K562 (cell line): ENCODE results near the gene SYT3. TPM values are rescaled to one million over a fixed set of nuclear protein-coding genes. Genes with fewer than 3 reads are reported as not detected.

Experiments used
- ATAC-seq: fragments of 200-7000 bp; cut with Tn5 transposase; 3 replicates; pipeline ENCODE4 v1.9.1; 2020; ENCODE audit warnings: moderate library complexity
- BruUV-seq: library from RNA; stranded (reverse); fragments of 400-500 nt; replicated peaks from 2 replicates; lab custom pipeline; 2021; lab: Mats Ljungman, UMichigan
- CTCF ChIA-PET: fragments of 300-600 bp; formaldehyde crosslinking; extraction: SDS; loops from one replicate; lab custom pipeline; 2021; ENCODE audit warnings: low intra/inter-chr PET ratio; lab: Yijun Ruan, JAX
- POLR2A ChIA-PET: fragments of 300-600, 350-650 bp; sonication (Branson Sonifier 250); formaldehyde crosslinking; extraction: SDS; loops from one replicate; lab custom pipeline; 2021; ENCODE audit warnings: antibody characterized with exemption, inconsistent platforms; lab: Yijun Ruan, JAX
- DNase-seq, 4 experiments: peaks; one replicate each; pipeline versions ENCODE4 v3.0.0 to v3.0.0-alpha.2; 2011 to 2018; ENCODE audit warnings: low spot score in 3 of 4, mixed read lengths in 3 of 4; ENCODE audit errors: extremely low read depth in 1 of 4
- FAIRE-seq: peaks from 2 replicates; lab custom pipeline; 2011; peaks lifted over from hg19 to GRCh38; lab: Jason Lieb, UNC
- H2AFZ ChIP-seq: 2 replicates; pipeline ENCODE4 v1.6.0; 2011; ENCODE audit warnings: low read depth, low read length, control low read depth, inconsistent platforms
- H3K27ac ChIP-seq: fragments of 200-600 bp; 3 replicates; pipeline ENCODE4 v1.8.0; 2011; ENCODE audit warnings: low read depth, mild to moderate bottlenecking, control low read depth, inconsistent platforms, low read length, moderate library complexity, mixed read lengths; ENCODE audit errors: extremely low read depth
- H3K27me3 ChIP-seq, 2 experiments: fragments of 300-600 bp in 1 of 2; 2 replicates in 1 of 2; 3 replicates in 1 of 2; pipeline versions ENCODE4 v1.6.0 to v1.8.0; 2011; ENCODE audit warnings: inconsistent platforms in 2 of 2, low read length in 2 of 2, mild to moderate bottlenecking in 1 of 2, mixed read lengths in 1 of 2, moderate library complexity in 1 of 2; ENCODE audit not compliant: control insufficient read depth in 2 of 2, insufficient read depth in 2 of 2
- H3K36me3 ChIP-seq: fragments of 300-600 bp; 3 replicates; pipeline ENCODE4 v1.8.0; 2011; ENCODE audit warnings: mild to moderate bottlenecking, low read length, inconsistent platforms; ENCODE audit not compliant: control insufficient read depth, insufficient read depth
- H3K4me1 ChIP-seq, 2 experiments: fragments of 200-600 bp in 1 of 2; replicated peaks in 1 of 2; 2 replicates in 1 of 2; 3 replicates in 1 of 2; pipeline versions ENCODE4 v1.5.1 to v1.8.0; 2011; ENCODE audit warnings: inconsistent platforms in 2 of 2, low read length in 2 of 2, mild to moderate bottlenecking in 1 of 2, mixed read lengths in 1 of 2, moderate library complexity in 1 of 2; ENCODE audit not compliant: control insufficient read depth in 2 of 2, insufficient read depth in 2 of 2
- H3K4me2 ChIP-seq: 2 replicates; pipeline ENCODE4 v1.6.1; 2011; ENCODE audit warnings: low read length, control low read depth, inconsistent platforms, mixed read lengths; ENCODE audit not compliant: insufficient read depth
- H3K4me3 ChIP-seq: fragments of 200-600 bp; sonication (generic), shearing (Covaris generic); 2 replicates; pipeline ENCODE4 v1.5.1; 2016; ENCODE audit warnings: control low read depth, inconsistent platforms
- H3K79me2 ChIP-seq: fragments of 200-600 bp; 3 replicates; pipeline ENCODE4 v1.8.0; 2011; ENCODE audit warnings: low read length, inconsistent platforms; ENCODE audit not compliant: control insufficient read depth, insufficient read depth
- H3K9ac ChIP-seq, 2 experiments: 2 replicates each; pipeline versions ENCODE4 v1.6.0 to v1.6.1; 2011; ENCODE audit warnings: low read depth in 2 of 2, low read length in 2 of 2, control low read depth in 1 of 2, inconsistent platforms in 1 of 2, mild to moderate bottlenecking in 1 of 2, mixed read lengths in 1 of 2; ENCODE audit not compliant: insufficient read depth in 1 of 2
- H3K9me1 ChIP-seq: one replicate; pipeline ENCODE4 v1.6.0; 2011; ENCODE audit warnings: inconsistent platforms, mild to moderate bottlenecking, low read length, moderate library complexity; ENCODE audit not compliant: control insufficient read depth, insufficient read depth
- H3K9me3 ChIP-seq: replicated peaks from 2 replicates; pipeline ENCODE4 v1.5.1; 2011; ENCODE audit warnings: low read depth, low read length, inconsistent platforms; ENCODE audit not compliant: control insufficient read depth, insufficient read depth
- H4K20me1 ChIP-seq: replicated peaks from 2 replicates; pipeline ENCODE4 v1.6.1; 2011; ENCODE audit warnings: low read length, inconsistent platforms, mixed read lengths; ENCODE audit not compliant: control insufficient read depth, insufficient read depth
- NR2C2 ChIP-seq, 2 experiments: fragments of 200-800 bp in 1 of 2; sonication (Bioruptor generic) in 1 of 2; sonication (generic) in 1 of 2; formaldehyde crosslinking in 1 of 2; IDR thresholded peaks; 2 replicates each; pipeline versions ENCODE4 v1.6.1 to v1.8.0; 2016 to 2022; ENCODE audit warnings: mild to moderate bottlenecking in 1 of 2, missing compliant biosample characterization in 1 of 2, missing genetic modification characterization in 1 of 2, missing genetic modification reagents in 1 of 2
- ZBTB33 ChIP-seq: sonication (generic); formaldehyde crosslinking; IDR thresholded peaks from 2 replicates; pipeline ENCODE4 v1.8.1; 2023; ENCODE audit warnings: mild to moderate bottlenecking, missing genetic modification reagents
- whole genome bisulfite sequencing: fragments of 100-300 bp; shearing (Covaris generic); methylation state at CpG from one replicate; pipeline ENCODE4 v1.1.6; 2016; ENCODE audit warnings: low coverage, mixed read lengths; ENCODE audit not compliant: insufficient coverage; ENCODE audit errors: missing lambda C conversion rate; 5-methylcytosine and 5-hydroxymethylcytosine counted together
- in situ Hi-C: fragments of 300-500 bp; cut with MboI; formaldehyde crosslinking; loops from 4 replicates; pipeline ENCODE4 v1.15.0; 2018; ENCODE audit warnings: inconsistent platforms, mixed read lengths
- intact Hi-C: fragments of 100-400 bp; cut with micrococcal nuclease; formaldehyde crosslinking; loops from 2 replicates; pipeline ENCODE4 v1.14.2; 2022
- polyA plus RNA-seq, 8 experiments: library from polyadenylated mRNA; depleted of rRNA in 4 of 8; stranded (reverse) in 5 of 8; unstranded in 3 of 8; fragments of >200 nt; fragmentation: Nextera tagmentation in 2 of 8; fragmentation: Illumina TruSeq in 1 of 8; extraction: Ambion mirVana in 2 of 8; extraction: Trizol in 1 of 8; gene quantifications; 2 replicates each; pipeline versions ENCODE4 v1.2.1 to v1.2.3, GENCODE V29; 2011 to 2014; ENCODE audit warnings: inconsistent platforms in 1 of 8, missing spikeins in 1 of 8
- total RNA-seq, 7 experiments: library from RNA; depleted of rRNA in 6 of 7; stranded (reverse); fragments of >200 nt in 6 of 7; fragmentation: Illumina TruSeq in 2 of 7; extraction: Trizol in 2 of 7; gene quantifications; 2 replicates each; pipeline versions ENCODE4 v1.2.1 to v1.2.3, GENCODE V29; 2011 to 2021; ENCODE audit warnings: low replicate concordance in 1 of 7

The SYT3 gene
- total and polyA plus RNA-seq, 9 of the 15 experiments (the other 6 are each of a cell fraction or from before 2014, with no cell fraction given): 0.36 to 2.0 (median 0.54) TPM; not detected in 2

- ATAC-seq (no peak), DNase-seq (no peak), FAIRE-seq (no peak)
- Histone ChIP-seq H2AFZ (no peak overlapping the region), H3K79me2 (no peaks in the 10 kb centered on the region), H3K9ac (no peak overlapping the region), H4K20me1 (peaks cover 9% of the 10 kb centered on the region; the same call in 1 of the 2 replicates), H3K27ac (no peak overlapping the region), H3K4me1 (peaks cover 0 to 34% of the 10 kb centered on the region in 2 experiments; a peak in 2 of 5 replicates), H3K36me3 (no peaks in the 10 kb centered on the region), H3K9me1 (no peaks in the 10 kb centered on the region), H3K4me3 (no peak overlapping the region), H3K4me2 (no peak overlapping the region), H3K27me3 (peaks cover 13 to 28% of the 10 kb centered on the region in 2 experiments; a peak in 4 of 5 replicates), H3K9me3 (peaks cover 9% of the 10 kb centered on the region)
- WGBS: 20% methylated on average over 3 of the region's 56 CpGs
- CTCF ChIA-PET: interaction anchor here (1.1 kb wide), 1 partner anchor 117 kb away, joined by 3 read pairs; no protein-coding TSS in a partner anchor
- no TSS peak for BruUV-seq
- intact Hi-C loops: no loop called here
- POLR2A ChIA-PET: no interaction called here
- in situ Hi-C loops: no loop called here
- TF ChIP-seq ZBTB33 (CRISPR knock-in tag) (peak; percentile 46; the same call in 1 of the 2 replicates), NR2C2 (CRISPR knock-in tag; IDR thresholded peaks at IDR 0.05) (no peak), NR2C2 (tag; IDR thresholded peaks at IDR 0.05) (no peak)
Observed at GRCh38 chr19:50667177-50667758, 27.6 kb upstream of the SYT3 start.
